ENCODE data around the gene LRRC4C.
A peak's percentile ranks its signal among the peaks of the same experiment; 100 is the strongest.

Gene LRRC4C

GRCh38 chr11:40421208-40421981 is 1038.1 kb downstream of the LRRC4C start:
- no peak for DNase-seq

GRCh38 chr11:40417627-40418026 is 1041.8 kb downstream of the LRRC4C start:
- DNase-seq: no peak

GRCh38 chr11:40407355-40407754 is 1052.1 kb downstream of the LRRC4C start:
- DNase-seq: no peak

- no peak for DNase-seq
Measured at GRCh38 chr11:40405614-40406013, 1053.8 kb downstream of the LRRC4C start.

GRCh38 chr11:40403321-40403720 is 1056.1 kb downstream of the LRRC4C start:
- DNase-seq: no peak

GRCh38 chr11:40401132-40401853 is 1058.2 kb downstream of the LRRC4C start:
- peak; percentile 67 for DNase-seq

- no peak for DNase-seq
Measured at GRCh38 chr11:40397141-40397540, 1062.3 kb downstream of the LRRC4C start.

GRCh38 chr11:40393511-40393910 is 1065.9 kb downstream of the LRRC4C start:
- DNase-seq: no peak

- no peak for DNase-seq
Measured at GRCh38 chr11:40391679-40392078, 1067.8 kb downstream of the LRRC4C start.

GRCh38 chr11:40388097-40388818 is 1071.2 kb downstream of the LRRC4C start:
- DNase-seq: no peak

GRCh38 chr11:40387240-40387980 is 1072.0 kb downstream of the LRRC4C start:
- DNase-seq: no peak

GRCh38 chr11:40384991-40385390 is 1074.5 kb downstream of the LRRC4C start:
- no peak for DNase-seq

- no peak for DNase-seq
Measured at GRCh38 chr11:40381481-40381880, 1078.0 kb downstream of the LRRC4C start.

GRCh38 chr11:40380835-40381234 is 1078.6 kb downstream of the LRRC4C start:
- no peak for DNase-seq

- no peak for DNase-seq
Measured at GRCh38 chr11:40376331-40376730, 1083.1 kb downstream of the LRRC4C start.

GRCh38 chr11:40370821-40371616 is 1088.4 kb downstream of the LRRC4C start:
- DNase-seq: no peak

GRCh38 chr11:40360206-40360798 is 1099.2 kb downstream of the LRRC4C start:
- no peak for DNase-seq

- DNase-seq: no peak
Measured at GRCh38 chr11:40354121-40354520, 1105.3 kb downstream of the LRRC4C start.

GRCh38 chr11:40340911-40341310 is 1118.5 kb downstream of the LRRC4C start:
- no peak for DNase-seq

- DNase-seq: no peak
Measured at GRCh38 chr11:40338739-40339138, 1120.7 kb downstream of the LRRC4C start.

- no peak for DNase-seq
Measured at GRCh38 chr11:40338062-40338461, 1121.4 kb downstream of the LRRC4C start.

- no peak for DNase-seq
Measured at GRCh38 chr11:40337118-40337517, 1122.3 kb downstream of the LRRC4C start.

Measured in NCI-H345 (cell line).